Testis (tissue), 2 donors: ENCODE data around the gene GRIP2.

ENCODE experiments used
- POLR2A ChIP-seq: fragments of 450-650 bp; IDR thresholded peaks from one replicate; pipeline ENCODE4 v1.6.1; 2017; ENCODE audit warnings: antibody characterized with exemption, mild to moderate bottlenecking, moderate library complexity
- TF ChIP-seq, protein P1 (sequence below), 3 experiments: fragments of 450-650 bp in 2 of 3; fragments of 200-600 bp in 1 of 3; sonication (generic) in 1 of 3; IDR thresholded peaks; one replicate each; pipeline ENCODE4 v1.5.1; 2016 to 2019; ENCODE audit warnings: antibody characterized with exemption in 3 of 3, mild to moderate bottlenecking in 2 of 3, moderate library complexity in 1 of 3

GRCh38 chr3:14528081-14528480, 12.1 kb downstream of the GRIP2 start:
- TF ChIP-seq, protein P1, sequence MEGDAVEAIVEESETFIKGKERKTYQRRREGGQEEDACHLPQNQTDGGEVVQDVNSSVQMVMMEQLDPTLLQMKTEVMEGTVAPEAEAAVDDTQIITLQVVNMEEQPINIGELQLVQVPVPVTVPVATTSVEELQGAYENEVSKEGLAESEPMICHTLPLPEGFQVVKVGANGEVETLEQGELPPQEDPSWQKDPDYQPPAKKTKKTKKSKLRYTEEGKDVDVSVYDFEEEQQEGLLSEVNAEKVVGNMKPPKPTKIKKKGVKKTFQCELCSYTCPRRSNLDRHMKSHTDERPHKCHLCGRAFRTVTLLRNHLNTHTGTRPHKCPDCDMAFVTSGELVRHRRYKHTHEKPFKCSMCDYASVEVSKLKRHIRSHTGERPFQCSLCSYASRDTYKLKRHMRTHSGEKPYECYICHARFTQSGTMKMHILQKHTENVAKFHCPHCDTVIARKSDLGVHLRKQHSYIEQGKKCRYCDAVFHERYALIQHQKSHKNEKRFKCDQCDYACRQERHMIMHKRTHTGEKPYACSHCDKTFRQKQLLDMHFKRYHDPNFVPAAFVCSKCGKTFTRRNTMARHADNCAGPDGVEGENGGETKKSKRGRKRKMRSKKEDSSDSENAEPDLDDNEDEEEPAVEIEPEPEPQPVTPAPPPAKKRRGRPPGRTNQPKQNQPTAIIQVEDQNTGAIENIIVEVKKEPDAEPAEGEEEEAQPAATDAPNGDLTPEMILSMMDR (IDR thresholded peaks at IDR 0.05): no peak
- no peak for TF ChIP-seq POLR2A
